Stimulated activated CD4-positive, alpha-beta T cell treated with anti-CD3 and anti-CD28 coated beads, Interleukin-4, amount 100 ng/mL, for 24 hours (primary cell): ENCODE data around the gene PDZRN3.

Experiments
- DNase-seq: peaks from one replicate; pipeline ENCODE4 v3.0.0-alpha.2; 2020

PDZRN3 gene

DNA sequence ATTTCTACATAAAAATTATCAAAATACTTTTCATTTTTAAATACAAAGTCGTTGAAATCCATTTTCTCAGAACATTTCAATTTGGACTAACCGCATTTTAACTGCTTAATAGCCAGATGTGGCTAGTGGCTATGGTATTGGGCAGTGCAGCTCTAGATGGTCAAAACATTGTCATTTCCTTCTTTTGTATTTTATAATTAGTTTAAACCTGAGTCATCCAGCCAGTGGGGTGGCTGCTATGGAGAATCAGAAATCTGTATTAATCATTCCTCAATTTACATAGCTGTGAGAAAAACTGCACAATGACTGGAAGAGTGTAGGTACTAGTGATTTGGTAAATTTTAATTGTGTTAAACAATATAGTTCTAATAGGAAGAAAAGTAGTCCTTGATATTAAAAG is 245.3 kb downstream of the PDZRN3 start:
- DNase-seq: no peak

DNA sequence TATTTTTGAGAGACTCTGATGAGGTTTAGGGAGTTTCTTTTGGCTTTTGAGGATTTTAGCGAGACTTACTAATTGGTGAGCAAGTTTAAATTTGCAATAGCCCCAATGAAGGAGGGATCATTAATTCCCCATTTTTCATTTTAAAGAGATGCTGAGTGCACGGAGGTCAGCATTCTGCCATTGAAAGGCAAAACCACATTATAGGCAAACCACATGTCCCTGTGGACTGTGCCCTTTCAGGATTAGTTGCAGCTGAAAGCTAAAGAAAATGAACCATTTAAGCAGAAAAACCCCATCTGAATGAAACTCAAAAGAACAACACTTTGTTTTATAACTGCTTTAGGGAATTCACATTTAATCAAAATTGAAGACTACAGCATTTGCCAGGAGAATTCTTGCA is 246.5 kb downstream of the PDZRN3 start:
- DNase-seq: no peak

DNA sequence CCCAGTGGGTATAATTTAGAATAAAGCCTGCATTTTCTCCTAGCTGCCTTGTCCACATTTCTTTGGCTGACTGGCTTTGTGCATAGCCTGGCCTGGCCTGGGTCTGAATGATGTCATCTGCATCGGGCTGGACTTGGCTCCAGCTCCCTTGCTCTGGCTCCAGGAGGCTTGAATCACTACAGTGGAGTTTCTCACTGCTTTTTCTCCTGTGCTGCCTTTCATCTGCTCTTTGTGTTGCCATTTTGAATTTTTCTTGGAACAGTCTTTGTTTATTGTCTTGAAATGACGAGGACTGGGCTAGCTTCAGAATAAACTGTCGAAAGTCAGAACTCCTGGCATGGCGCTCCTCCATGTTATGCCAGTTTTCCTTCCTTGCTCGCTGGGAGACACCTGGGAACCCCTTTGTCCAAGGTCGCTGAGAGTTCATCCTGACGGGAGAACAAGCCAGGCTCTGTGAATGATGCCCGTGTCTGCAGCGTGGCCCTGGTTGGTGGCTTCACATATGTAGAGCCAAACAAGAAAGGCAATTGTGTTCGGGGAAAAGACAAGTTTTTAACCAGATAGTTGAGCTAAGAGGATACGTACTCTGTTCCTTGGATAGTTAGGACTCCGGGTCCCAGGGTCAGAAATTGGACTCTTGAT is 258.9 kb downstream of the PDZRN3 start:
- DNase-seq: no peak

DNA sequence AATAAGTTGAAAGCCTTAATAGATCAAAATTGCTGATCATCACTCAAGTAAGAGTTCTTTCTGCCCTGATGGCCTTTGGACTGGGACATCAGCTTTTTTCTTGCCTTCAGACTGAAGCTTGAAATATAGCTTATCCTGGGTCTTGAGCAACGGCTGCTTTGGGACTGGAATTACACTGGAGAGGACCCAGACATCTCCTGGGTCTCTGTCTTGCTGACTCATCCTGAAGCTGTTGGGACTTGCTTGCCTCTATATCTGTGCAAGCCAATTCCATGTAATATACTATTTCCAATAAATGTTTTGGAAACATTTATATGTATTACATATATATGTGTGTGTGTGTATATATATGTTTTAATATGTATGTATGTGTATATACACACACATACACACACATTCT is 260.2 kb downstream of the PDZRN3 start:
- no peak for DNase-seq

DNA sequence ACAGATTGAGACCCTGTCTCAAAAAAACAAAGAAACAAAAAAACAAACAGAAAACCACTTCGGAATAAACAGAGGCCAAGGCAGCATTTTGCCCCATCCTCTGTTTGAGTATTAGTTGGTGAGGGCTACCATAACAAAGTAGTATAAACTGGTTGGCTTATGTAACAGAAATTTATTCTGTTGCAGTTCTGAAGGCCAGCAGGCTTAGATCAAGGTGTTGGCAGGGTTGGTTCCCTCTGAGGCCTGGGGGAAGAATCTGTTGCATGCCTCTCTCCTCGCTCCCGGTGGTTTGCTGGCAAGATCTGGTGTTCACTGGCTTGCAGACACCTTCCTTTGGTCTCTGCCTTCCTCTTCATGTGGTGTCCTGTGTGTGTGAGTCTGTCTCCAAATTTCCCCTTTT is 261.6 kb downstream of the PDZRN3 start:
- no peak for DNase-seq

DNA sequence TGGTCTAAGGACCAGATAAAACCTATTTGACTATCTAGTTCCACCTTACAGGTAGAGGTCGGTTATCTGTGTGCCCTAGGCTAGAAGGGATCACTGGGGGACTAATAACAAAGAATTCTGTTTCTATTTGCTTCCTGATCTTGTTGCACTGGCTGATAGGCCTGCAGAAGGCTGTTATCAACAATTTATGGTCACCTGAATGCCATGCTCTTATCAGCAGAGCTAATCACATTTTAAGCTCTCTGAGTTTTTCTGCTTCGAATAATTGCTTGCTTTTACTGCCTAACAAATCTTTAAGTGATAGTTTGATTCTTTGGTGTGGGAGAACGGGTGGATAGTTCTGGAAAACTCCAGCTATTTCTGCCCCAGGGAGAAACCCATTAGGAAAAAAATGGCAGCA is 263.1 kb downstream of the PDZRN3 start:
- DNase-seq: no peak

DNA sequence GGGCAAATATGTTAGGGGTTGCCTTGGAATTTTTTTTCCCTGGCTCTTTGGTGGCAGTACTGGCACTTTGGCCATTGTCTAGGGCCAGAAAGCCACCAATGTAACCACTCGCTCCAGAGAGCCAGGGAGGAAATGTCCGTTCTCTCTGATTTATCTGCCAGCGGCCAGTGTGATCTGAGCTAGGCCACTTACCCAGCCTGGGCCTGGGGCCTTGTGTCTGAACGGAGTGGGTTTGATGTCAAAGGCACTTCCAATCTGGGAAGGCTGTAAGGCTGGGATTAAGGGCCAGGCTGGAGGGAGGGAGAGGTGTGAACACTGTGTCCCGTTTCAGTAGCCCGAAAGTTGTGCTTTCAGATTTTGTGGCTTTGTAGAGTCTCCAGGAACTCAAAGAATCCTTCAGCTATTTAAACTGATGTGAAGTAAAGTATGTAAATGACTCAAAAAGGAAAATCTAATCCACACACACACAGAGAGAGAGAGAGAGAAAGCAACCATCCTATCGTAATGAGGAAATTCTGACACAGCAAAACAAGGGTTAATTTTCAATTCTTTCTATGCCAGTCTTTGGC is 271.0 kb downstream of the PDZRN3 start:
- no peak for DNase-seq

DNA sequence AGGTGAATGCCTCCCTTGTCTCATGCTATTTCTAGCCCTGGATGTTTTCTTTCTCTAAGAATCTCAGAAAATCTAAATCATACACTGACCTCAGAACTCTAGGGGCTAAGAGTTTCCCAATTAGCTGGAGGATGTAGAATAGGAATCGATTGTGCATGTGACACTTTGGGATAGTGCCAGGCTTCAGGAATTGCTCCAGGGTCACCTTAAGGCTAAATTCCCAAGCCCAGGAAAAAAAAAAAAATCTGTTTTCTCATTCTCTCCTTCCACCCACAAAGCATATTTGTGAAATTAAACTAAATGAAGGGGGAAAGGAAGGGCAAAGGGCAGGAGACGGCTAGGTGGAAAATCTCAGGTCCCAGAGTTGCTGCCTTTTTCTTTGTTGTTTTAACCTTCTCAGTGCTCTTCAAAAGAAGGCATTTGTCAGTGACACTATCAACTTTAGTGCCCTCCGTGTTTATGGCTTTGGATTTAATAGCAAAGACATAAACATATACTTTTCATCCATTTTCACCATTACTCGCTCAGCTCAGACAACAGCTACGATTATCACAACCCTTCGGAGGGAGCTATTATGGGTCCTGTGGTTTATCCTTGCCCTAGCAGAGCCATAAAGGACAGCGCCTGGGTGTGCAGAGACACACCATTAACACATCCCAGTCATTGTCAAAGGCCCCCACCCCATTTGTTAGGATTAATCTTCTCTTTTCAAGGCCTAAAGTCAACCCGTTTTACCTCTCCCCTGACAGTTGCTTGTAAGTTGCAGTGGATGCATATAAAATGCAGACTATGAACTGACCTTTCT is 271.7 kb downstream of the PDZRN3 start:
- DNase-seq: no peak

DNA sequence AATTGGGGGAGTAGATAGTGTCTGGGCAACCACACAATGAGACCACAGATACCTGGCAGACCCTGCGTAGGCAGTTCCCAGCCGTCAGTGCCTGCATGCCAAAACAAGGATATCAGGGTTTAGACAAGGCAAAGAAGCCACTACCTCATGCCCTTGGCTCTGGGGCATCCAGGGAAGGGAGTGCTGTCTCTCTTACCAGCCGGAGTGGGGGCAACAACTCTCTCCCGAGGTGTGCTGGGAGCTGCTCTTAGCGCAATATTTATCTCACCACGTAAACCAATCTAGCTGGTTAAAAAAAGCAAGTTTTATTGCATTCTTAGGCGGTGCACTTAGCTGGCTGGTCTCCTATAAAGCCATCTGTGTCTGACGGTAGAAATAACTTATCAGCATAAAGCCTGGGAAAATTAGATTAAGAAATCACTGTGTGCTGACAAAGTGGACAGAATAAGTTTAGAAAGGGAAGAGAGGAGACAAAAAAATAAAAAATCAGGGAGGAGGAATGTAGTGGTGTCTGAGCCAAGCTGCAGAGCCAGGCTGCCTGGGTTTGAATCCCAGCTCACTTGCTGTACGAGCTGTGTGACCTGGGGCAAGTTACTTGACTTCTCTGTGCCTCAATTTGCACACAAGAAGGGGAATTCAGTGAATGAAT is 273.2 kb downstream of the PDZRN3 start:
- no peak for DNase-seq

DNA sequence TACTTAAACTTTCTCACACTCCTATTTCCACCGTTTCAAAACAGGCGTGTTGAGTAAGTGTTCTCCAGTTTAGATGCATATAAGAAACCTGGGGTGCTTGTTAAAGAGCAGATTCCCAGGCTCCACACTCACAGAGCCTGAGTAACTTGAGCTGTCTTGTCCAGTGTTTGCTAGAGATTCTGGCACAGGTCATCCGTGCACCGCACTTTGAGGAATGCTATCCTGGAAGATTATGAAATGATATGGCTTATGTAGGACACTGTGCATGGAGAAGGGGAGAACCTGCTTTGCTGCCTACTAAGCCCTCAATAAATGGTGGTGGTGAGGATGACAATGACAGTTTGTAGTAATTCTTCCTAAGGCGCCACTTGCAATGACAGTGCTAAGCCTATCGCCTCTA is 273.7 kb downstream of the PDZRN3 start:
- no peak for DNase-seq

DNA sequence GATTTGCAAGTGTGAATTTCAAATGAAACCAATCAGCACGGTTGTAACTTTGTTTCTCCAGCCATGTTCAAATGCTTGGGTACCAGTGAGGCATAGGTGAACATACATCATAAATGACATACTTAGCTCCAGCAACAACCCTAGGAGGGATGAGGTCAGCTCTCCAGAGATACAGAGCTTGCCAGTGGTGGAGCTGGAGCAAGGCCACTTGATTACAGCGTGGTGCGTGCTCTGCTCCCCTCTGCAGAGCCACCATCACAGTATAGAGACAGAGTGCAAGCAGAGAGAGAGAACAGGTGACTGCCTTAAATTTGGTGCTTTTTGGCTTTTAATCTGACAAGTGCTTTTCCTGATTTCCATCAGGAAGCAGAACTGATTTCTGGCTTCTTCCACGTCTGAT is 275.1 kb downstream of the PDZRN3 start:
- DNase-seq: no peak

DNA sequence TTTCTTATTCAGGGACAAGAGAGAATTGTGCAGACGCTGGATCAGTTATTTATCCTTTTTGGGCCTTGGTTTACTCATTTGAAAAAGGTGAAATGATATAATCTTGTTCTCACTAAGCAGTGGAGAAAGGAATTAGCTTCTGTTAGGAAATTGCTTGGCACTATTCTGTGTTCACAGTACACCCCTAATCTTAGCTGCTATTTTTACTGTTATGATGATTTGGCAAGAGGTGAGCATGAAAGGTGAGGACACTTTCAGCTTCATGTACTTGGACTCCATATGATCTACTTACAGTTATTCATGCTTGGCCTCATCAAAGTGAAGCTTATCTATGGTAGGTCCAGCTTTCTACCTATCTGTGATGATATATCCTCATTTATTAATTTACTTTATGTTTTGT is 282.7 kb downstream of the PDZRN3 start:
- DNase-seq: no peak

DNA sequence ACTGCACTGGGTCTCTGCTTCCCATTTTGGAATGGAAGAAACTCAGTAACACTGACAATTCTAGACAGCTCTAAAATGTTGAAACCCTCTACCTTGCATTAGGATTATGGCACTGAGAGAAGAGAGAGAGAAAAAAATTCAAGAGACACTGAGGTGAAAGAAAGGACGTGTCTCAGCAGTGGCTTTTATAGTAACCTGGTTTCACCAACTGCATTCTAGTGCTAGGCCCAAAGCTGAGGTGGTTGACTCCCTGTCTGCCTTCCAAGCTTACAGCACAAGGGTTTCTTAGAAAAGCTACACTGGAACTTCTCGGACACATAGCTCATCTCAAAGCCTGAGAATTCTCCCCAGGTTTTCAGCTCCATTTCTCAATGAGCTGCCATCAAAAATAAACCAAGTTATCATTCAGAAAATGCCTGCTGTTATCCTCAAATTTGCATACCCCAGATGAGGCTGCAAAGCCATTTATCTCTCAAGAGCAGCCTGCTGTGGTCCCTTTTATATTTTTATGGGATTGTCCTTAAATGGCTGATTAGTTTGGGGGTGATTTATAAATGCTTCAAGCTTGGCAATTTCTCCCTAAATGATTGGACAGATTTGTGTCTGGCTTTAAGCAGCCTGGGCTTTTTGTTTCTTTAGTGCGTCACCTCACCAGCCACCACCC is 283.3 kb downstream of the PDZRN3 start:
- DNase-seq: no peak

DNA sequence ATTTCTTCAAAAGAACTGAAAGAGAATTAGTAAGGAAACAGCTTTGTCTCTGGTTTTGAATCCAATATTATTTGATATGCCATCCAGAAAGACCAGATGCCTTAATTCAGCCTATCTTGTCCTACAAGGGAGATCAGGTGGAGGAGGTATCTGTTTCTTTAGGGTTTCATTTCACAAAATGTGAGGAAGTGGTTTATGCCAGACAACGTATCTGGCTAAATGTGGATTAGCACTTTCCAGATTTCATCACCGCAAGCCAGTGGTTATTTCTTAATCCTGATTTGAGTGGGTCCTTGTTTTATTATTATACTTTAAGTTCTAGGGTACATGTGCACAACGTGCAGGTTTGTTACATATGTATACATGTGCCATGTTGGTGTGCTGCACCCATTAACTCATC is 292.2 kb downstream of the PDZRN3 start:
- no peak for DNase-seq
